ENCODE data around the gene CELF2. TPM values are rescaled to one million over a fixed set of nuclear protein-coding genes. Genes with fewer than 3 reads are reported as not detected.

The CELF2 gene
- total RNA-seq, 1 experiment from 2014 or later = not detected

- CTCF ChIA-PET = no interaction called here
- Mint-ChIP-seq H3K4me3 (ENCODE audit: low read depth, unreplicated experiment) (no peak overlapping the region), H3K27ac (ENCODE audit: unreplicated experiment) (no peak overlapping the region), H3K27me3 (ENCODE audit: unreplicated experiment) (peaks cover 34% of the 10 kb centered on the region), H3K36me3 (ENCODE audit: insufficient read depth, unreplicated experiment) (no peaks in the 10 kb centered on the region), H3K4me1 (ENCODE audit: low read depth, unreplicated experiment) (no peaks in the 10 kb centered on the region), H3K9me3 (ENCODE audit: low read depth, unreplicated experiment) (peaks cover 11% of the 10 kb centered on the region)
- TF ChIP-seq CTCF (IDR thresholded peaks at IDR 0.05; ENCODE audit: unreplicated experiment) = no peak
- DNase-seq = no peak
- BruUV-seq (replicated peaks) = no TSS peak
- intact Hi-C loops (cut with micrococcal nuclease; ENCODE audit: unreplicated experiment) = no loop called here
These were observed 146.3 kb downstream of the CELF2 start for GRCh38 chr10:11163780-11164550.

- CTCF ChIA-PET = no interaction called here
- peaks cover 11% of the 10 kb centered on the region for H3K9me3 Mint-ChIP-seq (ENCODE audit: low read depth, unreplicated experiment)
- H3K4me1 Mint-ChIP-seq (ENCODE audit: low read depth, unreplicated experiment) = no peaks in the 10 kb centered on the region
- no peak overlapping the region for H3K4me3 Mint-ChIP-seq (ENCODE audit: low read depth, unreplicated experiment)
- intact Hi-C loops (cut with micrococcal nuclease; ENCODE audit: unreplicated experiment) = no loop called here
- TF ChIP-seq CTCF (IDR thresholded peaks at IDR 0.05; ENCODE audit: unreplicated experiment) = no peak
- H3K36me3 Mint-ChIP-seq (ENCODE audit: insufficient read depth, unreplicated experiment) = no peaks in the 10 kb centered on the region
- BruUV-seq (replicated peaks) = no TSS peak
- peaks cover 34% of the 10 kb centered on the region for H3K27me3 Mint-ChIP-seq (ENCODE audit: unreplicated experiment)
- H3K27ac Mint-ChIP-seq (ENCODE audit: unreplicated experiment) = no peak overlapping the region
- DNase-seq = no peak
These were observed 146.8 kb downstream of the CELF2 start for GRCh38 chr10:11164551-11164802.

GRCh38 chr10:11164803-11165590 is 147.3 kb downstream of the CELF2 start:
- no peak overlapping the region for H3K27ac Mint-ChIP-seq (ENCODE audit: unreplicated experiment)

More at GRCh38 chr10:11164803-11165590, 147.3 kb downstream of the CELF2 start:
- no TSS peak for BruUV-seq (replicated peaks)
- intact Hi-C loops (cut with micrococcal nuclease; ENCODE audit: unreplicated experiment) = no loop called here
- H3K27me3 Mint-ChIP-seq (ENCODE audit: unreplicated experiment) = peaks cover 34% of the 10 kb centered on the region
- peaks cover 11% of the 10 kb centered on the region for H3K9me3 Mint-ChIP-seq (ENCODE audit: low read depth, unreplicated experiment)
- CTCF ChIA-PET = interaction anchor here (0.6 kb wide), 1 partner anchor 21 kb away, joined by 3 read pairs; no protein-coding TSS in a partner anchor
- no peak overlapping the region for H3K4me3 Mint-ChIP-seq (ENCODE audit: low read depth, unreplicated experiment)
- TF ChIP-seq CTCF (IDR thresholded peaks at IDR 0.05; ENCODE audit: unreplicated experiment) = no peak
- H3K4me1 Mint-ChIP-seq (ENCODE audit: low read depth, unreplicated experiment) = no peaks in the 10 kb centered on the region
- no peaks in the 10 kb centered on the region for H3K36me3 Mint-ChIP-seq (ENCODE audit: insufficient read depth, unreplicated experiment)
- no peak for DNase-seq
